ENCODE measurements around the gene FRAT2.

DNA sequence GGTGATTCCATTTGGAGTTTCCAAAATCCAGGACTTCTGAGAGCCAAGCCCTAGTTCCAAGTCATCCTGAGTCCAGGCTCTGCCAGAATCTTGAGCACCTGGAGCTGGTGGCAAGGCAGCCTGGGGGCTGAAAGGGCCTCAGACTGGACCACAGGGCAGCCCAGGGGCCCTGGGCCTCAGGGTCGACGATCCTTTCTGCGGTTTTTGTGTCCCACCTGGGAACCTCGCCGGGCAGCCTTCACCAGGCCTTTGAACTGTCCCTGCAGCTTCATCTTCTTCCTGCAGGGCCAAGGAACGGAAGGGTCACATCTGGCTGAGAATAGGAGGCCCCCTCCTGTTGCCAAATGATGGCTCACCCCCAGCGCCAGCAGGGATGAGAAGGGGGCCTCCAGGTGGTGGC is 22.4 kb upstream of the FRAT2 start:
- TF ChIP-seq EGR1 (IDR thresholded peaks at IDR 0.05; ENCODE audit: borderline replicate concordance in 1 of 2, low read depth in 2 of 2, low read length in 2 of 2) = no peak
- TF ChIP-seq, protein P1, sequence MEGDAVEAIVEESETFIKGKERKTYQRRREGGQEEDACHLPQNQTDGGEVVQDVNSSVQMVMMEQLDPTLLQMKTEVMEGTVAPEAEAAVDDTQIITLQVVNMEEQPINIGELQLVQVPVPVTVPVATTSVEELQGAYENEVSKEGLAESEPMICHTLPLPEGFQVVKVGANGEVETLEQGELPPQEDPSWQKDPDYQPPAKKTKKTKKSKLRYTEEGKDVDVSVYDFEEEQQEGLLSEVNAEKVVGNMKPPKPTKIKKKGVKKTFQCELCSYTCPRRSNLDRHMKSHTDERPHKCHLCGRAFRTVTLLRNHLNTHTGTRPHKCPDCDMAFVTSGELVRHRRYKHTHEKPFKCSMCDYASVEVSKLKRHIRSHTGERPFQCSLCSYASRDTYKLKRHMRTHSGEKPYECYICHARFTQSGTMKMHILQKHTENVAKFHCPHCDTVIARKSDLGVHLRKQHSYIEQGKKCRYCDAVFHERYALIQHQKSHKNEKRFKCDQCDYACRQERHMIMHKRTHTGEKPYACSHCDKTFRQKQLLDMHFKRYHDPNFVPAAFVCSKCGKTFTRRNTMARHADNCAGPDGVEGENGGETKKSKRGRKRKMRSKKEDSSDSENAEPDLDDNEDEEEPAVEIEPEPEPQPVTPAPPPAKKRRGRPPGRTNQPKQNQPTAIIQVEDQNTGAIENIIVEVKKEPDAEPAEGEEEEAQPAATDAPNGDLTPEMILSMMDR (IDR thresholded peaks at IDR 0.05 in 2 of 3, conservative IDR thresholded peaks at IDR 0.05 in 1 of 3; ENCODE audit: control insufficient read depth in 2 of 3, extremely low read depth in 1 of 3, insufficient read depth in 1 of 3, low read depth in 3 of 3, low read length in 3 of 3) = no peak
- no peak for TF ChIP-seq HCFC1 (IDR thresholded peaks at IDR 0.05; ENCODE audit: low read length)
- TF ChIP-seq TAF1 (IDR thresholded peaks at IDR 0.05; ENCODE audit: borderline replicate concordance, low read depth, low read length) = no peak
- no peak for TF ChIP-seq EP300 (IDR thresholded peaks at IDR 0.05; ENCODE audit: borderline replicate concordance in 1 of 2, control insufficient read depth in 1 of 2, low read depth in 2 of 2, low read length in 2 of 2)
- no peak for TF ChIP-seq EZH2 (IDR thresholded peaks at IDR 0.05; ENCODE audit: borderline replicate concordance, control insufficient read depth, low read depth, low read length)
- TF ChIP-seq CEBPB (IDR thresholded peaks at IDR 0.05; ENCODE audit: borderline replicate concordance in 1 of 2, low read depth in 2 of 2, low read length in 2 of 2) = no peak
- no peak for TF ChIP-seq POLR2A (IDR thresholded peaks at IDR 0.05; ENCODE audit: low read depth, low read length)
- no peak for TF ChIP-seq BACH1 (IDR thresholded peaks at IDR 0.05; ENCODE audit: borderline replicate concordance)
